Calu3 (cell line): ENCODE results near the gene RABEP2. TPM values are rescaled to one million over a fixed set of nuclear protein-coding genes. Genes with fewer than 3 reads are reported as not detected.

Experiments
- BruUV-seq: library from RNA; stranded (reverse); fragments of 400-500 nt; replicated peaks from 2 replicates; lab custom pipeline; 2021; lab: Mats Ljungman, UMichigan
- CTCF ChIA-PET: fragments of 300-600 bp; sonication (Branson Sonifier 250); formaldehyde crosslinking; loops from one replicate; lab custom pipeline; 2022; ENCODE audit warnings: antibody characterized with exemption; lab: Charles Lee
- DNase-seq: peaks from one replicate; pipeline ENCODE4 v3.0.0; 2022
- H3K27ac Mint-ChIP-seq: one replicate; pipeline ENCODE4 v1.8.0; 2022; ENCODE audit warnings: mixed read lengths; ENCODE audit not compliant: unreplicated experiment
- H3K27me3 Mint-ChIP-seq: one replicate; pipeline ENCODE4 v1.8.0; 2022; ENCODE audit warnings: mixed read lengths; ENCODE audit not compliant: unreplicated experiment
- H3K36me3 Mint-ChIP-seq: one replicate; pipeline ENCODE4 v1.8.0; 2022; ENCODE audit warnings: mild to moderate bottlenecking, moderate library complexity, mixed read lengths; ENCODE audit not compliant: insufficient read depth, unreplicated experiment
- H3K4me1 Mint-ChIP-seq: one replicate; pipeline ENCODE4 v1.8.0; 2022; ENCODE audit warnings: mild to moderate bottlenecking, low read depth, mixed read lengths; ENCODE audit not compliant: unreplicated experiment
- H3K4me3 Mint-ChIP-seq: one replicate; pipeline ENCODE4 v1.8.0; 2022; ENCODE audit warnings: mild to moderate bottlenecking, low read depth, moderate library complexity, mixed read lengths; ENCODE audit not compliant: unreplicated experiment
- H3K9me3 Mint-ChIP-seq: one replicate; pipeline ENCODE4 v1.8.0; 2022; ENCODE audit warnings: low read depth, mixed read lengths; ENCODE audit not compliant: unreplicated experiment
- CTCF ChIP-seq: fragments of 200-600 bp; IDR thresholded peaks from one replicate; pipeline ENCODE4 v1.8.0; 2022; ENCODE audit warnings: antibody characterized with exemption; ENCODE audit not compliant: unreplicated experiment
- intact Hi-C: fragments of 100-400 bp; cut with micrococcal nuclease; formaldehyde crosslinking; loops from one replicate; pipeline ENCODE4 v1.10.0; 2022; ENCODE audit not compliant: unreplicated experiment
- total RNA-seq: library from RNA; stranded (reverse); gene quantifications from 2 replicates; pipeline ENCODE4 v1.2.3, GENCODE V29; 2022

Gene RABEP2
- total RNA-seq, 1 experiment from 2014 or later = 34.3 TPM

GRCh38 chr16:28938721-28939120 is 13.7 kb upstream of the RABEP2 start:
- intact Hi-C loops = no loop called here
- BruUV-seq = no TSS peak
- peaks cover 4% of the 10 kb centered on the region for H3K36me3 Mint-ChIP-seq
- no peak for TF ChIP-seq CTCF
- no peaks in the 10 kb centered on the region for H3K4me1 Mint-ChIP-seq
- no peaks in the 10 kb centered on the region for H3K9me3 Mint-ChIP-seq
- DNase-seq = no peak
- no peak overlapping the region for H3K27ac Mint-ChIP-seq
- H3K4me3 Mint-ChIP-seq = no peak overlapping the region
- CTCF ChIA-PET = no interaction called here
- H3K27me3 Mint-ChIP-seq = peaks cover 42% of the 10 kb centered on the region

DNA sequence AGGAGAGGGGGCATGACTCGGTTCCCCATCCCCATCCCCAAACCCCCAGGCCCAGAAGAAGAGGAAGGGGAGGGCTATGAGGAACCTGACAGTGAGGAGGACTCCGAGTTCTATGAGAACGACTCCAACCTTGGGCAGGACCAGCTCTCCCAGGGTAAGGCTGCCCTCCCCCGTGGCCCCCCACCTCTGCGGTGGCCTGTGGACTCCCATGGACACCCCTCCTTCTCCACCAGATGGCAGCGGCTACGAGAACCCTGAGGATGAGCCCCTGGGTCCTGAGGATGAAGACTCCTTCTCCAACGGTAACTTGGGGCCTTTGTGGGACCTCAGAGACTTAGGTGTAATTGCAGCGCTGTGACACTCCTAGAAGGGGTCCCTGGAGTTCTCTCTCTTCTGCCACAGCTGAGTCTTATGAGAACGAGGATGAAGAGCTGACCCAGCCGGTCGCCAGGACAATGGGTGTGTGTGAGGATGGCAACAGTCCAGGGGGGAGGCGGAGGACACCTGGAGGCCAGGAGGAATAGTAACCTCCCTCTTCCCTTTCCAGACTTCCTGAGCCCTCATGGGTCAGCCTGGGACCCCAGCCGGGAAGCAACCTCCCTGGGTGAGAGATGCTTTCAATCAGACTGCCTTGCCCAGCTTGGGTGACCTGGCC is 12.3 kb upstream of the RABEP2 start:
- BruUV-seq = no TSS peak

GRCh38 chr16:28936784-28937155 is 11.7 kb upstream of the RABEP2 start:
- intact Hi-C loops = no loop called here
- DNase-seq = no peak

More for the DNA sequence above, 12.3 kb upstream of the RABEP2 start:
- CTCF ChIA-PET = no interaction called here
- intact Hi-C loops = no loop called here
- no peak for TF ChIP-seq CTCF
- H3K27ac Mint-ChIP-seq = no peak overlapping the region
- H3K4me3 Mint-ChIP-seq = no peak overlapping the region
- no peak for DNase-seq
- peaks cover 4% of the 10 kb centered on the region for H3K36me3 Mint-ChIP-seq
- peaks cover 53% of the 10 kb centered on the region for H3K27me3 Mint-ChIP-seq
- H3K4me1 Mint-ChIP-seq = no peaks in the 10 kb centered on the region
- H3K9me3 Mint-ChIP-seq = no peaks in the 10 kb centered on the region

DNA sequence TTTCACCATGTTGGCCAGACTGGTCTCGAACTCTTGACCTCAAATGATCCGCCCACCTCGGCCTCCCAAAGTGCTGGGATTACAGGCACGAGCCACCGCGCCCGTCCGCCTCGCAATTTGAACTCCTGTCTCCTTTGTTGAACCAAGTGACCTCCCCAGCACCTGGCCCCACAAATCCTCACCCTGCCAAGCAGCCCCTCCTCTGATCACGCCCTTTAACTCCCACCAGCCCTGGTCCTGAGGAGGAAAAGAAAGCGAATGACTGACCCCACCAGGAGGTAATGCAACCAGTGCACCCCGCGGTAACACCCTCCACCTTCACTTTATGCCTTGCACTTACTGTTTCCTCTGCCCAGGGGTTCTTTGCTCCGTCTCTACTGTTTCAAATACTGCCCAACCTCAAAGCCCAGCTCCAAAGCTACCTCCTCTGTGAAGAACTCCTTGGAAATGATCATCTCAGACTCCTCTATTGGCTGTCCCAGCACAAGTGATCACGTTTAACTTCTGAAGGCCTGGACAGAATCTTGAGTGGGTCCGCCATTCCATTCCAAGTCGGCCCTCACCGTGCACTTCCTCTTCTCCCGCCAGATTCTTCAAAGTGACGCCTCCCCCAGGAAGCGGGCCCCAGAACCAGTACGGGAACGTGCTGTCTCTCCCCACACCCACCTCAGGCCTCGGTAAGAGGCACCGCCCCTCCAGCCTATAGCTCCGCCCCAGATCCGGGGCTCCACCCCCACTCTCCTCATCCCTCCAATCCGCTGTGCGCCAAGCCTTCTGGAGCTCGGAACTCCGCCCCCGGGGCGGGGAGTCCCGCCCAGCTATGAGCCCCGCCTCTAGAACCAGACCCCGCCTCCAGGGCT is 11.1 kb upstream of the RABEP2 start:
- Mint-ChIP-seq H3K9me3 (no peaks in the 10 kb centered on the region), H3K27ac (no peak overlapping the region), H3K4me1 (no peaks in the 10 kb centered on the region), H3K4me3 (no peak overlapping the region), H3K27me3 (peaks cover 55% of the 10 kb centered on the region), H3K36me3 (peaks cover 4% of the 10 kb centered on the region)
- CTCF ChIA-PET = no interaction called here
- intact Hi-C loops = no loop called here
- TF ChIP-seq CTCF = no peak
- peak; percentile 45 for DNase-seq
- no TSS peak for BruUV-seq

More at GRCh38 chr16:28936784-28937155, 11.7 kb upstream of the RABEP2 start:
- no TSS peak for BruUV-seq
- no peak overlapping the region for H3K27ac Mint-ChIP-seq
- no peak overlapping the region for H3K4me3 Mint-ChIP-seq
- TF ChIP-seq CTCF = no peak
- peaks cover 4% of the 10 kb centered on the region for H3K36me3 Mint-ChIP-seq
- H3K4me1 Mint-ChIP-seq = no peaks in the 10 kb centered on the region
- no peaks in the 10 kb centered on the region for H3K9me3 Mint-ChIP-seq
- peaks cover 55% of the 10 kb centered on the region for H3K27me3 Mint-ChIP-seq
- CTCF ChIA-PET = no interaction called here
